HG02943 (cell line): ENCODE measurements around the gene ORM2.
"Not testable (repeated sequence)": the region's sequence is repeated elsewhere in the genome, so short reads cannot be mapped to it uniquely, and the experiment has no call there.

Experiments used
- ATAC-seq: cut with Tn5 transposase; IDR thresholded peaks from one replicate; pipeline ENCODE4 v1.9.1; 2021; ENCODE audit warnings: mild to moderate bottlenecking, low read depth, moderate library complexity; ENCODE audit not compliant: unreplicated experiment

ORM2 gene

GRCh38 chr9:114329625-114330022, at the start of gene ORM2:
ORM2 (plus strand) TSS chr9:114329869; CDS start chr9:114329905, 36 bp downstream.
- not testable (repeated sequence) for ATAC-seq

- no peak for ATAC-seq
Measured at GRCh38 chr9:114280636-114281472, 48.8 kb upstream of the ORM2 start.

GRCh38 chr9:114281473-114282103, 48.1 kb upstream of the ORM2 start:
- no peak for ATAC-seq

DNA sequence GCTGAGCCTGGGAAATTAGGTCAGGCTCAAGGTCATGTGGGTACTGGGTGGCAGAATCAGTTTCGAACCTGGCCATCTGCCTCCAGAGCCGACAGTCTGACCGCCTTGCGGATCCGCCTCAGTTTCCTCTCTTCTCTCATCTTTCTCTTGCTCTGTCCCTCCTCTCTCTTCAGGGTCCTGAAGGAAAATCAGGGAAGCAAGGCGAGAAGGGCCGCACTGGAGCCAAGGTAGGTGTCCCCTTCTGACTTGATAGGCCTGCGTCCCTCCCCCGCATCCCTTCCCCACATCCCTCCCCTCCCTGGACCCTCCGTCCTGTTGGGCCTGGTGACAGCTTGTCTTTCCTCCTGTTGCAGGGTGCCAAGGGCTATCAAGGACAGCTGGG, 47.6 kb upstream of the ORM2 start:
- no peak for ATAC-seq

DNA sequence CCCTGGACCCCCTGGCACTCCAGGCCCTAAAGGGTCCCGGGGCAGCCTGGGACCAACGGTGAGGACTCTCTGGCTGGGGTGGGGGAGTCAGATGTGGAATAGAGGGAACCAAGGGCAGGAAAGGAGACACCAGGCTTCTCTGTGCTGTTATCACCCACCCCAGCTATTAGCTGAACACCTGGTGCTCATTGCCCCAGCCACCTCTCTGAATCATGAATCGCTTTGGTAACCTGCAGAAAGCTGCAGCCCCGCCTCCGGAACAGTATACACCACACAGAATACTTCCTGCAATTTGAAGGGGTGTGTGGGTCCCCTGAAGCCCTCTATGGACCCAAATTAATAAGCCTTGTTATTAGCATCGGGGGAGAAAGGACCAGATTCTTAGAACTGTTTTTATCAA, 47.2 kb upstream of the ORM2 start:
- no peak for ATAC-seq

DNA sequence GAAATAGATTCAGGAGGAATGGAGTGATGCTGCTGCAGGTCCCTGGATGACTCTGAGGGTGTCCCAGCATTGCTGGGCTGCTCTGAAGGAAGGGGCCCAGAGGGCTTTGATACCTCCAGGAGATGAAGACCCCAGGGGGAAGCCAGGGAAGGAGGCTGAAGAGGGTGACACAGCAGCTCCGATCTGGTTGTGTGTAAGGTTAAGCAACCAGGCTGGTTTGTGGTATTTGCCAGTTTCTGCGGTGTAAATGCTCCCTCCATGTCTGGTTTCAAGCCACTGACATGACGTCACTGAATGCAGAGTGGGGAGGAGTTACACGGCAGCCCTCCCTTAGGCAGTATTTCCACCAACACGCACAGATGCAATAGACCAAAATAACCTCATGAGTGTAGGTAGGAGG, 46.7 kb upstream of the ORM2 start:
- no peak for ATAC-seq

DNA sequence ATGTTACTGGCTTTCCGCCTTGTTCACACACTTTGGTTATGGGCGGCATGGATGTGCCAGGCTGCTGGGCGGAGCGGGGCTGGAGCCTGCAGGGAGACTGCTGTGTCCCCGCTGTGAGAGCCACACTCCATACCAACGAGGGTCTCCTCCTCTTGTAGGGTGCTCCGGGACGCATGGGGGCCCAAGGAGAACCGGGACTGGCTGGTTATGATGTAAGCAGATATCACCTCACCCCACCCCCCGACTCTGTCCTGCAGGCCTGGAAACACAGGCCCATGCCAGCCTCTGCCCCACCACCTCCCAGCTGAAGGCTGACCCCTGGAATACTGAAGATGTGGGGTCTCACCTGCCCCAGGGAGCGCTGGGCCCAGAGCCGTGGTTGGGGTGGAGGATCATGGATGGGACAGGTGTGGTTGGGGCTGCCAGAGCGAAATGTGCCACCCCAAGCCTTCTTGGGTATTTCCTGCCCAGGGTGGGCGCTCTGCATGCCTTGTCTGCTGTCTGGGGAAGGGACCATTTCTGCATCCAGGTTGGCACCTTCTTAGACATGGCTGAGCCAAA, 46.0 kb upstream of the ORM2 start:
- ATAC-seq = no peak

- ATAC-seq = no peak
Measured at GRCh38 chr9:114284316-114285060, 45.2 kb upstream of the ORM2 start.

DNA sequence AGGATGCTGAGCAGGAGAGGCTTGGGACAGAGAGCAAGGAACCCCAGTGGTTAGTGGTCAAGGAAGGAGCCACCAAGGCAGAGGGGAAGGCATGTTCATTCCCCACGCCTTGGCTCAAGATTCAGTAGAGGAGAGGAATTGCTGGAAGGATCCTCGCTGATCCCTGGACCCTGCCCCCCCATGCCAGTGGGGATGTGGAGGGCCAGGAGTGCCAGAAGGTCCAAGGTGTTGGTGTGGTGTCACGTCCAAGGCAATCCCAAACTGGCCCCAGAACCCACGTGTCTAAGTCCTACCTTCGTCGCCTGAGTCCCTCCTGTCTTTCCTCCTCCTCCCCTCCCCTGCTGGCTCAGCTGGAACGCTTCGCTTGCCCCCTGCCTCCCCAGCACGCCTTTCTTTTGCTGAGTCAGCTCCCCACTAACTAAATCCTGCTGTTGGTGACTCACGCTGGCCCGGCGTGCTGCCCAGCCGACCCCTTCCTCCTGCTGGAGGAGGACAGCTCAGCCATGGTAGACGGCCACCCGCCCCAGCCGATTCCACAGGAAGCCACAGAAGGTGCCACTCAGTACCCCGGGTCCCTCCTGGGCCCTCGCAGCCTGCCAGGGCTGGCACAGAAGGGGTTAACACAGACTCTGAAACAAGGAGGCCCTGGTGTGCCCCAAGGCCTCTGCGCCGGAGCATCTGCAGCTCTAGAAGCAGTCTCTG, 44.4 kb upstream of the ORM2 start:
- ATAC-seq = no peak

- ATAC-seq = no peak
Measured at GRCh38 chr9:114286146-114286679, 43.5 kb upstream of the ORM2 start.

- ATAC-seq = no peak
Measured at GRCh38 chr9:114287001-114287762, 42.5 kb upstream of the ORM2 start.

DNA sequence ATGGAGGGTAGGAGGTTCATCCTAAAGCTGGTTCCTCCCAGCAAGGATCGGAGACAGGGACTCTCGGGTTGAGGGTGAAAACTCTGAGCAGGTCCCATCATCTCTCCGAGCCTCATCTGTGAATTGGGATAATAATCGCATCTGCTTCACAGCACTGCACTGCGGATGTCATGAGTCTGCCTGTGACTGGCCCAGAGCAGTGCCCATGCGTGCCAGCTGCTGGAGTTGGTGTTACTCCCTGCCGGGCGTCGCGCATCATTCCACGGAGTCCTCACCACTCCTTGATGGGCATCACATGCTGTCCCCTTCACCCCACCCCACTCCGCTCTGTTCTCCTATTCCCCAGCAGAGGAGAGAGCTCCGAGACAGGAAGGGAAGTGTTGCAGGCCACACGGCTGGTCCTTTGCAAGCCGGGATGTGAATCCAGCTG, 41.9 kb upstream of the ORM2 start:
- ATAC-seq = no peak

DNA sequence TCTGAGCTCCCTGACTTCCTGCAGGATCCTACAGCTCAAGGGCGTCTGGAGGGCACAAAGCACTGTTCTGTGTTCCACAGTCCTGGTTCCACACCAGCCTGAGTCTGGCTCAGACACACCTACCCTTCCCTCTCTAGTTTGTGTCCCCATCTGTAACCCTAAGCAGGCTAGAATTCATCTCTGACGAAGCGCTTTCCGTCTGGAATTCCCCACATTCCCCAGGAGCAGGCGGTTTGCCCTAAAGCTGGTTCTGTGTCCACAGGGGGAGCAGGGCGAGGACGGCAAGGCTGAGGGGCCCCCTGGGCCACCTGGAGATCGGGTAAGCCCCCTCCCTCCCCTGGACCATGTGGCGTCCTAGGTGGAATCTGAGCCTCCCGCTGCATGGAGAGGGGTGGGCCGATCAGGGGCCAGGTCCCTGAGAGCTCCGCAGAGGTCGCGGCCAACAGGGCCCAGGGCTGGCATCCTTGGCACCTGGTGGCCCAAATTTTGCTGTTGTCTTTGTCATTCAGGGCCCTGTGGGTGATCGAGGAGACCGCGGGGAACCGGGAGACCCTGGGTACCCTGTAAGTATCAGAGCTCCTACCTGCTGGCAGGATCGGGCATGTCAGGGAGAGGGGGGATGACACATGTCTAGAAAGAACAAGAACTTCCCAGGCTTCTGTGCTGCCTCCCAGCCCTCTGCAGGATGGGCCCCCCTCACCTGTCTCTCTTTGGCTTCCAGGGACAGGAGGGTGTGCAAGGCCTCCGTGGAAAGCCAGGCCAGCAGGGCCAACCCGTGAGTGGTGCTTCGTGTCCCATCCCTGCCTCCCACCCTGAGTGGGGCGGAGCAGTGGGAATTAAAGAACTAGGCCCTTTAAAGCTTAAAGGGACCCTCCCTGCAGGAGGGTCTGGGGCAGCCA, 41.2 kb upstream of the ORM2 start:
- no peak for ATAC-seq

- no peak for ATAC-seq
Measured at GRCh38 chr9:114289106-114289505, 40.6 kb upstream of the ORM2 start.

- ATAC-seq = no peak
Measured at GRCh38 chr9:114289571-114290481, 39.8 kb upstream of the ORM2 start.

GRCh38 chr9:114290561-114290986, 39.1 kb upstream of the ORM2 start:
- ATAC-seq = no peak

GRCh38 chr9:114291064-114291474, 38.6 kb upstream of the ORM2 start:
- no peak for ATAC-seq
